ENCODE data around the gene CCDC148.

GRCh38 chr2:158323381-158323780 lies 133.2 kb downstream of the CCDC148 start:
- TF ChIP-seq, protein P1, sequence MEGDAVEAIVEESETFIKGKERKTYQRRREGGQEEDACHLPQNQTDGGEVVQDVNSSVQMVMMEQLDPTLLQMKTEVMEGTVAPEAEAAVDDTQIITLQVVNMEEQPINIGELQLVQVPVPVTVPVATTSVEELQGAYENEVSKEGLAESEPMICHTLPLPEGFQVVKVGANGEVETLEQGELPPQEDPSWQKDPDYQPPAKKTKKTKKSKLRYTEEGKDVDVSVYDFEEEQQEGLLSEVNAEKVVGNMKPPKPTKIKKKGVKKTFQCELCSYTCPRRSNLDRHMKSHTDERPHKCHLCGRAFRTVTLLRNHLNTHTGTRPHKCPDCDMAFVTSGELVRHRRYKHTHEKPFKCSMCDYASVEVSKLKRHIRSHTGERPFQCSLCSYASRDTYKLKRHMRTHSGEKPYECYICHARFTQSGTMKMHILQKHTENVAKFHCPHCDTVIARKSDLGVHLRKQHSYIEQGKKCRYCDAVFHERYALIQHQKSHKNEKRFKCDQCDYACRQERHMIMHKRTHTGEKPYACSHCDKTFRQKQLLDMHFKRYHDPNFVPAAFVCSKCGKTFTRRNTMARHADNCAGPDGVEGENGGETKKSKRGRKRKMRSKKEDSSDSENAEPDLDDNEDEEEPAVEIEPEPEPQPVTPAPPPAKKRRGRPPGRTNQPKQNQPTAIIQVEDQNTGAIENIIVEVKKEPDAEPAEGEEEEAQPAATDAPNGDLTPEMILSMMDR (IDR thresholded peaks at IDR 0.05) = no peak
- TF ChIP-seq POLR2A (IDR thresholded peaks at IDR 0.05) = no peak

Data from esophagus squamous epithelium (tissue), 4 donors.